GM03348 (cell line): Measurements from ENCODE around the gene PPP2R1A.
A peak's percentile ranks its signal among the peaks of the same experiment; 100 is the strongest.

Source experiments
- DNase-seq: peaks from one replicate; pipeline ENCODE4 v3.0.0; 2012; ENCODE audit warnings: low spot score

PPP2R1A gene

DNA sequence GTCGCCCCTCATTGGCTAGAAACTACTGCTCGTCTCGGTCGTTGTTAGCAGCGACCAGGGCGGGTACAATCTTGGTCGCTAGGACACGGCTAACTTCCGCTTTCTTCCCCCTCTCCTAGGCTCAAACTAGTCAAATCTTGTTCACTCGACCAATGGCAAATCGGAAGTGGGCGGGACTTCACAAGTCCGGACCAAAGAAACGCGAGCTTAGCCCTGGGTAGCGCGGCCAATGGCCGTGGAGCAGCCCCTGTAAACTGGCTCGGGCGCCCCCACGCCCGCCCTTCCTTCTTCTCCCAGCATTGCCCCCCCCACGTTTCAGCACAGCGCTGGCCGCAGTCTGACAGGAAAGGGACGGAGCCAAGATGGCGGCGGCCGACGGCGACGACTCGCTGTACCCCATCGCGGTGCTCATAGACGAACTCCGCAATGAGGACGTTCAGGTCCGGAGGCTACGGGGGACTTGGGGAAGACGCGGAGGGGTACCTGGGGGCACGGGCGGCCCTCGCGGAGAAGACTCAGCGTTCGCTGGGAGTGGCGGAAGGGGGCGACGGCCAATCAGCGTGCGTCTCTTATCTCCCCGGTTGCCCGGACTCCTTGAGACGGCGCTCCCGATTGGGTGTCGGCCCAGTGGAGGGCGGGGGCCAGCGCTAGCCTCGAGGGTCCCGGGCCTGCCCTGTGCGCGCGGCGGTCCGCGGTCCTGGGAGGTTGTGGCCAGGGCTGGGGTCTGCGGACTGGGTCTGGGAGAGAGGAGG, at the start of gene PPP2R1A:
Gene PPP2R1A, plus strand, starts transcription at position 318 of the 752 bp plus-strand sequence. Its CDS starts 45 bp downstream, at position 363.
- peak; percentile 100 for DNase-seq

GRCh38 chr19:52141203-52141602, 48.6 kb upstream of the PPP2R1A start:
- no peak for DNase-seq

GRCh38 chr19:52142001-52142595, 47.8 kb upstream of the PPP2R1A start:
- no peak for DNase-seq

DNA sequence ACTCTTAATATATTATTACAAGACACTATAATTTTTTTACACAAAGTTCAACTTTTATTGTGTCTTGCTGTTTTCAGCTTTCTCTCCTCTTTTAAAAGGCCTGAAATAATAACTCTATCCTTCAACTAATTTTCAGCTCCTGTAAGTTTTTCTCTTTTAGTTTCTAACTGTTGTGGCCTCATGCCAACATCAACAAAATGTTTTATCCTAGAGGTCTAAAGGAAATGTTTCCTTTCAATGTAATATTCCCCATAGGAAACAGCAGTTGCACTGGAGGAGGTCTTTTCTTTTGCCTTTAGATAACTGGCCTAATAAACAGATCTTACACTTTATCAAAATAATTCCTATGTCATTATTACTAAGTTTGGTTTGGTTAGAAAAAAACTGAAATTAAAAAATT, 41.6 kb upstream of the PPP2R1A start:
- DNase-seq = no peak

DNA sequence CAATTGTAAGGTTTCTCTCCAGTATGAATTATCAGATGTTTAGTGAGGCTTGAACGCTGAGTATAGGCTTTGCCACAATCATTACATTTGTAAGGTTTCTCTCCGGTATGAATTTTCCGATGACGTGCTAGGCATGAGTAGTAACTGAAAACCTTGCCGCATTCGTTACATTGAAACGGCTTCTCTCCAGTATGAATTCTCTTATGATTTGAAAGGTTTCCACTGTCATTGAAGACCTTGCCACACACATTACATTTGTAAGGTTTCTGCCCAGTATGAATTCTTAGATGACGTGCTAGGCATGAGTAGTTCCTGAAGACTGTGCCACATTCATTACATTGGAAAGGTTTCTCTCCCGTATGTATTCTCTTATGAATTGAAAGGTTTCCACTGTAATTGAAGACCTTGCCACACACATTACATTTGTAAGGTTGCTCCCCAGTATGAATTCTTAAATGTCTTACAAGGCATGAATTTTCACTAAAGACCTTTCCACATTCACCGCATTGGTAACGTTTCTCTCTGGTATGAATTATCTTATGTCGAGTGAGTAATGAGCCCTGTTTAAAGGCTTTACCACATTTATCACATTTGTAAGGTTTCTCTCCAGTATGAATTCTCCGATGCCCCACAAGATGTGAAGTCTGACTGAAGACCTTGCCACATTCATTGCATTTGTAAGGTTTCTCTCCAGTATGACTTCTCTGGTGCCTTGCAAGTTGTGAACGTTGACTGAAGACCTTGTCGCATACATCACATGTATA, 34.1 kb upstream of the PPP2R1A start:
- DNase-seq = no peak

- no peak for DNase-seq
These were observed 19.5 kb upstream of the PPP2R1A start for GRCh38 chr19:52170304-52170703.

- peak; percentile 27 for DNase-seq
These were observed 19.0 kb upstream of the PPP2R1A start for GRCh38 chr19:52170863-52171320.

- DNase-seq = peak; percentile 92
These were observed 18.3 kb upstream of the PPP2R1A start, which contains the start of gene ZNF836 for GRCh38 chr19:52171321-52172169. TSS of gene ZNF836 (minus strand) at chr19:52171621. CDS start at chr19:52168072, 3,549 bp downstream.

DNA sequence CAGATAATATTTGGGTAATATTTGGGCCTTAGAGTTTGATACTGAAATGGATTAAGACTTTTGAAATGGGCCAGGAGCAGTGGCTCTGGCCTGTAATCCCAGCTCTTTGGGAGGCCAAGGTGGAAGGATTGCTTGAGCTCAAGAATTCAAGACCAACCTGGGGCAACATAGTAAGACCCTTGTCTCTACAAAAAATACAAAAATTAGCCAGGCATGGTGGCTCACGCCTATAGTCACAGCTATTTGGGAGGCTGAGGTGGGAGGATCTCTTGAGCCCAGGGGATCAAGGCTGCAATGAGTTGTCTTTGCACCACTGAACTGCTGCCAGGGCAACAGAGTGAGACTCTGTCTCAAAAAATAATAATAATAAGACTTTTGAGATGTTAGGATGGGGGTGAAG, 17.5 kb upstream of the PPP2R1A start:
- no peak for DNase-seq

- no peak for DNase-seq
These were observed 13.3 kb upstream of the PPP2R1A start for GRCh38 chr19:52176574-52176973.

- DNase-seq = no peak
These were observed 2.4 kb upstream of the PPP2R1A start for GRCh38 chr19:52187407-52187806.

DNA sequence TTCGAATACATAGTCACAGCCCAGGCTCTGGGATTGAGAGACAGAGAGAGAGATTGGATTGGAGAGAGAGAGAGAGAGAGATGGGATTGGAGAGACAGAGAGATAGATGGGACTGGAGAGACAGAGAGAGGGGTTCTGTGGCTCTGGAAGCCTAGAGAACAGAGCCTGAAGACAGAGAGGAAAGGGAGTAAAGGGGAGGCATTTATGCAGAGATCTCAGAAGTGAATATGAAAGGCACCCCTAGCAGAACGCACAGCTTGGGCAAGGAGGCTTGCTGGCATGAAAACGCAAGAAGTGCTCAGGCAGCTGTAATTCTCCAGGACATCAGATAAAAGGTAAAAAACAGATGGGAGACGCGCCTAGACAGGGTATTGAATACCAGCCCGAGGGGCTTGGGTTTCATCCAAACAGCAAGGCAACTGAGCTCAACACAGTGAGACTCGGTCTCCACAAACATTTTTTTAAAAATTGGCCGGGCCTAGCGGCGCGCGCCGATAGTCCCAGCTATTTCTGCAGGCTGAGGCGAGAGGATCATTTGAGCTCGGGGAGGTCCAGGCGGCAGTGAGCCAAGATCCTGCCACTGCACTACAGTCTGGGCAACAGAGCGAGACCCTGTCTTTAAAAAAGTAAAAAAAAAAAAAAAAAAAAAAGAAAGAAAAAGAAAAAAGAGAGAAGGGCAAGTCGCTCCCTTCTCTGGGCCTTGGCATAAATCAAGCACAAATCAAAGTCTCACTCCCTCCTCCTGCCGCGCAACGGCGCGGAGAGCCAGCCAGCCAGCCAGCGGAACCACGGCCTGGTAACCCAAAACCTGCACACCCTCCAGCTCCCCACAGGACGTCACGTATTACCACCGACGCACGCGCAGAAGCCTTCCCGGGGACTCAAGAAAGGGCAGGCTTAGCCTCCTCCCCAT, 774 bp upstream of the PPP2R1A start:
- peak; percentile 37 for DNase-seq

- DNase-seq = peak; percentile 69
These were observed 838 bp downstream of the PPP2R1A start for GRCh38 chr19:52190487-52191293.

DNA sequence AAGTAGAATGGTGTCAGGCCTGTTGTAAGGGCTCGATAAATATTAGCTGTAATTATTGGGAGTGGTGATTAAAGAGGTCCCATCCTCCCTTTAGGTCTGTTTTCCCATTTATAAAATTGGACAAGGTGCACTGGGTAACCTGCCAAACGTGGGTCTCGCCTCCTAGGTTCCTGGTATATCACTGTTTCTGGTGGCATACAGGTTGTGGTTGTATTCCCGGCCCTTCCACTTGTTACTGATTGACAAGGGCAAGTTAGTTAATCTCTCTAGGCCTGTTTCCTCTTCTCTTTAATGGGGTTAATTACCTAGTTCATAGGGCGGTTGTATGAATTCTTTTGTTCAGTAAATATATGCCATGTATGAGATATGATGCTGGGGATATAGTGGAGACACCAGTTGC, 1.5 kb downstream of the PPP2R1A start:
- no peak for DNase-seq

- no peak for DNase-seq
These were observed 2.1 kb downstream of the PPP2R1A start for GRCh38 chr19:52191951-52192350.

DNA sequence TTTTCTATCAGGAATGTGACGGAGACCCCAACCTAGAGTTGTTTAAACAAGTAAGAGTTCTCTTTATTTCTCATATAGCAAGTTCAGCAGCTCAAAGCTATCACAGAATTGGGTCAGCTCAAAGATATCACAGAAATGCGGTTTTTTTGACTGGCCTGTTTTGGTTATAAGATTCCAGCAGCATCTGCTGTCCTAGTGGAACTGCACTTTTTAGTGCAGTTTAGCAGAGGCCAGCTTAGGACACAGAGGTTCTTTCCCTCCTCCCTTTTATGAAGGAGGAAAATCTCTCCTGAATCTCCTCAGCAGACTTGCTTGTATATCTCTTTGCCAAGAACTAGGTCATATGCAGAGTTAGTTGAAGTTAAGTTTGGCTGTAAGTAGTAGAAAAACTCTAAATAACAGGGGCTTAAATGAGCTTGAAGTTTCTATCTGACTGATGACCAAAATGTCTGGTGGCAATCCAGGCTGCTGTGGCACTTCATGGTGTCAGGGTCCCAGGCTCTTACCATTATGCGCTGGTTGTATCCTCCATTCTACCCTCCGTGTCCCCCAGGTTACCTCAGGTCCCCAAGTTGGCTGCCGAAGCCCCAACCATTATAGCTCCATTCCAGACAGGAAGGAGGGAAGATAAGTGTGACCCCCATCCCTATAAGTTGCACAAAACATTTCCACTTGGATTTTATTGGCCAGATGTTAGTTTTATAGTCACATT, 6.6 kb downstream of the PPP2R1A start:
- DNase-seq = no peak

- no peak for DNase-seq
These were observed 8.1 kb downstream of the PPP2R1A start for GRCh38 chr19:52197964-52198363.

GRCh38 chr19:52198678-52199077, 8.8 kb downstream of the PPP2R1A start:
- DNase-seq = no peak

DNA sequence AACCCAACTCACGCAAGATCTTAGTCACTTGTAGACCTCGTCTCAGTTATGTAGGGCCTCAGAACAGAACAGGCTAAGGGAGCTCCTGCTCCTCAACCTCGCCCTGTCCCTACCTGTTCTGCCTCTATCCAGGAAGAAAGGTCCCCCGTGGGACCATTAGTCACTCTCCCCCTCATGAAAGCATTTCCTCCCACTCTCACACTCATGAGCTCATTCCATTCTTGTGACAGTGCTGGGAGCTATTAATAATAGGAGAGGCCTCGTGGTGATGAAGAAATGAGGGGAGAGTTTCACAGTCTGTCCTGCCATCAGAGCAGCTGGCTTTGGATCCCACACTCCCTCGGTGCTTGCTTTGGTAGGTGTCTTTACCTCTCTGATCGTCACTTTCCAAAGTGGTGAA, 10.2 kb downstream of the PPP2R1A start:
- DNase-seq = peak; percentile 86
